ENCODE data around the gene MAP2K6. TPM values are rescaled to one million over a fixed set of nuclear protein-coding genes. Genes with fewer than 3 reads are reported as not detected.

MAP2K6 gene
- total and polyA plus RNA-seq, 2 donors (not counting 3 experiments of a cell fraction or from before 2014, with no cell fraction given) = 5.9 to 13.9 TPM

DNA sequence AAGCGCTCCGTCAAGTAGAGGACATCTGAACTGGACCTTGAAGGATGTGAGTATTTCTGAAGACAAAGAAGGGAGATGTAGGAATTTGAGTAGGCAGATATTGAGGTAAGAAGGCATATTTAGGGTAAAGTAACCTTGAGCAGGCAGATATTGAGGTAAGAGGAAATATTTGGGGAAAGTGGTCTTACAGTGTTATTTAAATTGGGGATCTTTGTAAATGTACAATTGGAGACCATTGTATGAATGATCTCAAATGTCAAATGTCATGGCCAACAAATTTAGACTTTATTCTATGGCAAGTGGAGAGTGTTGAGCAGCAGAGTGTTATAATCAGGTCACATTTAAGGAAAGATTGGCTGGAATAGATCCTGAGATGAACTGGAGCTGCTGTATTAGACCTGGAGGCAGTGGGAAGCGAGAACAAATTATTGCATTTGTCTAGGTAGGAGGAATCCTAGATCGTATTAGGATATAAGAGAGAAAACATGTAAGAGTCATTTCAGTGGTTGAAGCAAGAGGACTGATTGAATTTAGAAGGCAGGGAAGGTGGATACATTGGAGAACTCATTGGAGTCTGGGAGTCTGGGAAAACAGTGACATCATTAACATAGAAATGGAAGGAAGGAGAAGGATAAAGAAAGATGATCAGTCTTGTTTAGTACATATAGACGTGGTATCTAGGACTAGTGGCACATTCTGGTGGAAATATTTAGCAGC is 165.6 kb downstream of the MAP2K6 start:
- FAIRE-seq = no peak
- intact Hi-C loops (cut with micrococcal nuclease) (no loop called here), dilution Hi-C loops (cut with MboI; ENCODE audit: extremely low pct_ligation_motif_present, low sequenced_read_pairs) (no loop called here)
- no peak for DNase-seq (ENCODE audit: low read depth, low spot score)
- Histone ChIP-seq H3K4me1 (ENCODE audit: control insufficient read depth, extremely low read depth, insufficient read depth, low read length) (peaks cover 19% of the 10 kb centered on the region), H3K9me3 (replicated peaks; ENCODE audit: control insufficient read depth, insufficient read depth, low read length) (no peaks in the 10 kb centered on the region), H3K4me3 (replicated peaks in 1 of 3; ENCODE audit: insufficient read depth in 1 of 3, low read depth in 1 of 3, low read length in 3 of 3) (no peak overlapping the region), H3K27me3 (ENCODE audit: control insufficient read depth in 2 of 2, insufficient read depth in 2 of 2, low read length in 2 of 2) (peaks cover 13% of the 10 kb centered on the region in 2 experiments), H3K27ac (ENCODE audit: insufficient read depth, low read depth, low read length) (no peak overlapping the region), H3K36me3 (ENCODE audit: control insufficient read depth in 2 of 2, extremely low read depth in 1 of 2, insufficient read depth in 2 of 2, low read length in 2 of 2) (no peaks in the 10 kb centered on the region), H3K9ac (replicated peaks; ENCODE audit: extremely low read depth, insufficient read depth, low read length) (no peak overlapping the region), H3K9me1 (replicated peaks; ENCODE audit: control insufficient read depth, extremely low read depth, insufficient read depth, low read length) (no peaks in the 10 kb centered on the region), H4K20me1 (replicated peaks; ENCODE audit: control insufficient read depth, extremely low read depth, insufficient read depth, low read length) (no peaks in the 10 kb centered on the region), H3K4me2 (ENCODE audit: insufficient read depth, low read length) (peak overlapping the region; percentile 46), H2AFZ (ENCODE audit: low read depth, low read length) (no peak overlapping the region), H3K79me2 (ENCODE audit: control insufficient read depth, insufficient read depth, low read length) (no peaks in the 10 kb centered on the region)
- TF ChIP-seq JUN (IDR thresholded peaks at IDR 0.05; ENCODE audit: borderline replicate concordance, insufficient read depth, insufficient read length, low read depth) = no peak
- no peak for TF ChIP-seq GATA2 (IDR thresholded peaks at IDR 0.05; ENCODE audit: insufficient read depth, insufficient read length, low read depth, low read length)
- TF ChIP-seq MYC (IDR thresholded peaks at IDR 0.05; ENCODE audit: low read depth, low read length) = no peak
- no peak for TF ChIP-seq POLR2AphosphoS5 (IDR thresholded peaks at IDR 0.05; ENCODE audit: insufficient read depth, low read depth, low read length)
- no peak for TF ChIP-seq FOS (IDR thresholded peaks at IDR 0.05; ENCODE audit: borderline replicate concordance, insufficient read depth, low read length)
- TF ChIP-seq, protein P1, sequence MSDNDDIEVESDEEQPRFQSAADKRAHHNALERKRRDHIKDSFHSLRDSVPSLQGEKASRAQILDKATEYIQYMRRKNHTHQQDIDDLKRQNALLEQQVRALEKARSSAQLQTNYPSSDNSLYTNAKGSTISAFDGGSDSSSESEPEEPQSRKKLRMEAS (IDR thresholded peaks at IDR 0.05; ENCODE audit: insufficient read depth, insufficient read length) = no peak
- TF ChIP-seq, protein P2, sequence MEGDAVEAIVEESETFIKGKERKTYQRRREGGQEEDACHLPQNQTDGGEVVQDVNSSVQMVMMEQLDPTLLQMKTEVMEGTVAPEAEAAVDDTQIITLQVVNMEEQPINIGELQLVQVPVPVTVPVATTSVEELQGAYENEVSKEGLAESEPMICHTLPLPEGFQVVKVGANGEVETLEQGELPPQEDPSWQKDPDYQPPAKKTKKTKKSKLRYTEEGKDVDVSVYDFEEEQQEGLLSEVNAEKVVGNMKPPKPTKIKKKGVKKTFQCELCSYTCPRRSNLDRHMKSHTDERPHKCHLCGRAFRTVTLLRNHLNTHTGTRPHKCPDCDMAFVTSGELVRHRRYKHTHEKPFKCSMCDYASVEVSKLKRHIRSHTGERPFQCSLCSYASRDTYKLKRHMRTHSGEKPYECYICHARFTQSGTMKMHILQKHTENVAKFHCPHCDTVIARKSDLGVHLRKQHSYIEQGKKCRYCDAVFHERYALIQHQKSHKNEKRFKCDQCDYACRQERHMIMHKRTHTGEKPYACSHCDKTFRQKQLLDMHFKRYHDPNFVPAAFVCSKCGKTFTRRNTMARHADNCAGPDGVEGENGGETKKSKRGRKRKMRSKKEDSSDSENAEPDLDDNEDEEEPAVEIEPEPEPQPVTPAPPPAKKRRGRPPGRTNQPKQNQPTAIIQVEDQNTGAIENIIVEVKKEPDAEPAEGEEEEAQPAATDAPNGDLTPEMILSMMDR (IDR thresholded peaks at IDR 0.05; ENCODE audit: extremely low read depth in 1 of 2, insufficient read depth in 1 of 2, low read depth in 1 of 2, low read length in 2 of 2) = no peak
- TF ChIP-seq EZH2 (IDR thresholded peaks at IDR 0.05; ENCODE audit: borderline replicate concordance, low read depth, low read length, severe bottlenecking) = no peak
- TF ChIP-seq POLR2A (IDR thresholded peaks at IDR 0.05; ENCODE audit: low read depth, low read length) = no peak
- ChIA-PET CTCF (interaction anchor here (1.2 to 2.0 kb wide), 4 partner anchors 27 to 587 kb away, joined by 4 to 10 read pairs (median 6); no protein-coding TSS in a partner anchor), POLR2A (no interaction called here)
- BruUV-seq (replicated peaks) = no TSS peak

Measured in endothelial cell of umbilical vein (primary cell).